ENCODE results near the gene ERGIC1.

ERGIC1 gene

DNA sequence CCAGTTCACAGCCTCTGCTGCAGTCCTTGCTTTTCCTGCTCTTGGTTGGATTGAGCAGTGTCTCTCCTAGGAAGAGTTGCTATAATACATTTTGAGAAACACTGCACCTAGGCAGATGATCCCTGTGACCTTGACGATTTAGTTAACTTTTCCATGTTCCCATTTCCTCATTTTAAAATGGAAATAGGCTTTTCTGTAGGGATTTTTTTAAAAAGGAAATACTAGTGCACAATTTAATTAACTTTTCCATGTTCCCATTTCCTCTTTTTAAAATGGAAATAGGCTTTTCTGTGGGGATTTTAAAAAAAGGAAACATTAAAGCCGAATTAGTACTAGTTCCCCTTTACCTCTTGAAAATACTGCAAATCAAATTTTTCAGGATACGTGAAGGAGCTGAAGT lies 154.2 kb downstream of the ERGIC1 start:
- no peak for DNase-seq (ENCODE audit: extremely low read depth, low read depth)
- TF ChIP-seq, protein P1, sequence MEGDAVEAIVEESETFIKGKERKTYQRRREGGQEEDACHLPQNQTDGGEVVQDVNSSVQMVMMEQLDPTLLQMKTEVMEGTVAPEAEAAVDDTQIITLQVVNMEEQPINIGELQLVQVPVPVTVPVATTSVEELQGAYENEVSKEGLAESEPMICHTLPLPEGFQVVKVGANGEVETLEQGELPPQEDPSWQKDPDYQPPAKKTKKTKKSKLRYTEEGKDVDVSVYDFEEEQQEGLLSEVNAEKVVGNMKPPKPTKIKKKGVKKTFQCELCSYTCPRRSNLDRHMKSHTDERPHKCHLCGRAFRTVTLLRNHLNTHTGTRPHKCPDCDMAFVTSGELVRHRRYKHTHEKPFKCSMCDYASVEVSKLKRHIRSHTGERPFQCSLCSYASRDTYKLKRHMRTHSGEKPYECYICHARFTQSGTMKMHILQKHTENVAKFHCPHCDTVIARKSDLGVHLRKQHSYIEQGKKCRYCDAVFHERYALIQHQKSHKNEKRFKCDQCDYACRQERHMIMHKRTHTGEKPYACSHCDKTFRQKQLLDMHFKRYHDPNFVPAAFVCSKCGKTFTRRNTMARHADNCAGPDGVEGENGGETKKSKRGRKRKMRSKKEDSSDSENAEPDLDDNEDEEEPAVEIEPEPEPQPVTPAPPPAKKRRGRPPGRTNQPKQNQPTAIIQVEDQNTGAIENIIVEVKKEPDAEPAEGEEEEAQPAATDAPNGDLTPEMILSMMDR (IDR thresholded peaks at IDR 0.05; ENCODE audit: low read depth, low read length), result no peak

DNA sequence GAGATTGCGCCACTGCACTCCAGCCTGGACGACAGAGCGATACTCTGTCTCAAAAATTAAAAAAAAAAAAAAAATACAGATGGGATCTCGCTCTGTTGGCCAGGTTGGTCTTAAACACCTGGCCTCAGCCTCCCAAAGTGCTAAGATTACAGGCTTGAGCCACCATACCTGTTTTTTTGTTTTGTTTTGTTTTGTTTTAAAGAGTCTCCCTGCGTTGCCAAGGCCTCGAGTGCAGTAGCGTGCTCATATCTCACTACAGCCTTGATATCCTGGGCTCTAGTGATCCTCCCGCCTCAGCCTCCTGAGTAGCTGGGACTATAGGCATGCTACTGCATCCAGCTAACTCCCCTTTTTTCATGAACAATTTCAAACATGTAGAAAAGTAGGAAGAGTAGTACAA lies 156.7 kb downstream of the ERGIC1 start:
- DNase-seq (ENCODE audit: extremely low read depth, low read depth), result no peak
- TF ChIP-seq, protein P1 (IDR thresholded peaks at IDR 0.05; ENCODE audit: low read depth, low read length), result no peak

GRCh38 chr5:172994405-172994804 lies 160.4 kb downstream of the ERGIC1 start:
- TF ChIP-seq, protein P1 (IDR thresholded peaks at IDR 0.05; ENCODE audit: low read depth, low read length), result no peak
- DNase-seq (ENCODE audit: extremely low read depth, low read depth), result no peak

DNA sequence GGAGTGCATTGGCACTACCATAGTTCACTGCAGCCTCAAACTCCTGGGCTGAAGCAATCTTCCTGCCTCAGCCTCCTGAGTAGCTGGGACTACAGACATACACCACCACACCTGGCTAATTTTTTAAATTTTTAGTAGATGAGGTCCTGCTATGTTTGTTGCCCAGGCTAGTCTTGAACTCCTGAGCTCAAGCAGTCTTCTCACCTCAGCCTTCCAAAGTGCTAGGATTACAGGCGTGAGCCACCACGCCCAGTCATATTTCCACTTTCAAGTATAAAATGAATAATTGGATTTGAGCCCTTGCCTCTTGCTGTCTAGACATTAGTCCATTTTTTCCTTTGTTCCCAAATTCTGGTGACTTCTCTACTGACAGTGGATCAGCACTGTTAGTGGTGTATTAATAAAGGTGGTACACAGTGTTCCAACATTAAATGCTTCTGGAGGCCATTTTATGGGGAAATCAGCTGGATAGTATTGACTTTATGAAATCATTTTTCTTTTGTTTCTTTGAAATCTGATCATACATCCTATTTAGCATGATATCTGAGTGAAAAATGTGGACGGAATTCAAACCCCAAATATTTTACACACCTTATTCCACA lies 165.4 kb downstream of the ERGIC1 start:
- TF ChIP-seq, protein P1 (IDR thresholded peaks at IDR 0.05; ENCODE audit: low read depth, low read length), result no peak
- no peak for DNase-seq (ENCODE audit: extremely low read depth, low read depth)

DNA sequence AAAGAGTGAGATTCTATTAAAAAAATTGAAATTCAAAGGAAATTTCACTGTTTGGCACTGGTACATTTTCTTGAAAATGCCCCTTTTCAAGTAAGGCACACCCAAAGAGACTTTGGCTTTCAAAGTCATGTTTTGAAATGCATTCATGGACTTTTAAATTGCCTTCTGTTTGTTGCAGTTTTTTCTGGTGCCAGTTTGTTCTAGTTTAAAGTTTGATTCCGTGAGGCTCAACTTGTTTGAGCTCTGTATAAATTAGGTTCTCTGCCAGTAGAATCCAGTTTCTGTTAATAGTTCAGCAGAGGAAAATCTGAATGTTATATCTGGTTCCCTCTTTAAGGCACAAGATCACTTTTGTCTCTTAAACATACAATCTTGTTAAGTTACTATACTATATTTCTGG lies 165.9 kb downstream of the ERGIC1 start:
- TF ChIP-seq, protein P1 (IDR thresholded peaks at IDR 0.05; ENCODE audit: low read depth, low read length), result no peak
- DNase-seq (ENCODE audit: extremely low read depth, low read depth), result no peak

- no peak for DNase-seq (ENCODE audit: extremely low read depth, low read depth)
- TF ChIP-seq, protein P1 (IDR thresholded peaks at IDR 0.05; ENCODE audit: low read depth, low read length), result no peak
Measured at GRCh38 chr5:173001229-173001841, 167.3 kb downstream of the ERGIC1 start.
